ENCODE results near the gene HACD4.

HACD4 gene

GRCh38 chr9:20962536-20963225 lies 68.8 kb downstream of the HACD4 start:
- DNase-seq = no peak

GRCh38 chr9:20950707-20951106 lies 80.7 kb downstream of the HACD4 start:
- DNase-seq = no peak

All from OCI-M1 (cell line).